Ovary (tissue), 3 donors: ENCODE results near the gene ITPK1.

Source experiments
- EP300 ChIP-seq: sonication (generic); formaldehyde crosslinking; IDR thresholded peaks from one replicate; pipeline ENCODE4 v1.6.1; 2017; ENCODE audit warnings: antibody characterized with exemption
- POLR2A ChIP-seq: fragments of 450-650 bp; IDR thresholded peaks from one replicate; pipeline ENCODE4 v1.6.1; 2017; ENCODE audit warnings: antibody characterized with exemption, mild to moderate bottlenecking, moderate library complexity
- TF ChIP-seq, protein P1 (sequence below), 3 donors: fragments of 450-650 bp in 2 of 3; fragments of 200-600 bp in 1 of 3; IDR thresholded peaks; one replicate each; pipeline versions ENCODE4 v1.5.1 to v1.8.0; 2016 to 2022; ENCODE audit warnings: antibody characterized with exemption in 3 of 3, mild to moderate bottlenecking in 1 of 3
- donor health status: DM: no; HTN: no; CAD: no.

- TF ChIP-seq POLR2A (no peak), EP300 (no peak)
- TF ChIP-seq, protein P1, sequence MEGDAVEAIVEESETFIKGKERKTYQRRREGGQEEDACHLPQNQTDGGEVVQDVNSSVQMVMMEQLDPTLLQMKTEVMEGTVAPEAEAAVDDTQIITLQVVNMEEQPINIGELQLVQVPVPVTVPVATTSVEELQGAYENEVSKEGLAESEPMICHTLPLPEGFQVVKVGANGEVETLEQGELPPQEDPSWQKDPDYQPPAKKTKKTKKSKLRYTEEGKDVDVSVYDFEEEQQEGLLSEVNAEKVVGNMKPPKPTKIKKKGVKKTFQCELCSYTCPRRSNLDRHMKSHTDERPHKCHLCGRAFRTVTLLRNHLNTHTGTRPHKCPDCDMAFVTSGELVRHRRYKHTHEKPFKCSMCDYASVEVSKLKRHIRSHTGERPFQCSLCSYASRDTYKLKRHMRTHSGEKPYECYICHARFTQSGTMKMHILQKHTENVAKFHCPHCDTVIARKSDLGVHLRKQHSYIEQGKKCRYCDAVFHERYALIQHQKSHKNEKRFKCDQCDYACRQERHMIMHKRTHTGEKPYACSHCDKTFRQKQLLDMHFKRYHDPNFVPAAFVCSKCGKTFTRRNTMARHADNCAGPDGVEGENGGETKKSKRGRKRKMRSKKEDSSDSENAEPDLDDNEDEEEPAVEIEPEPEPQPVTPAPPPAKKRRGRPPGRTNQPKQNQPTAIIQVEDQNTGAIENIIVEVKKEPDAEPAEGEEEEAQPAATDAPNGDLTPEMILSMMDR (IDR thresholded peaks at IDR 0.05): no peak
These were observed 147.3 kb downstream of the ITPK1 start for GRCh38 chr14:92968291-92969020.
